Spleen (tissue), 11 donors: ENCODE results near the gene KCNG1. TPM values are rescaled to one million over a fixed set of nuclear protein-coding genes. Genes with fewer than 3 reads are reported as not detected.

ENCODE experiments used
- DNase-seq: peaks from one replicate; pipeline ENCODE4 v3.0.0-alpha.2; 2020
- H3K27ac ChIP-seq, 8 donors: fragments of 200-600 bp; sonication (generic) in 7 of 8; 1 replicate in 4 of 8; 2 replicates in 4 of 8; pipeline versions ENCODE4 v1.5.0 to v1.8.0; 2016 to 2021; ENCODE audit warnings: inconsistent platforms in 4 of 8, mild to moderate bottlenecking in 4 of 8, moderate library complexity in 1 of 8
- H3K27me3 ChIP-seq, 7 donors: fragments of 200-600 bp; sonication (generic) in 6 of 7; replicated peaks in 1 of 7; 1 replicate in 4 of 7; 2 replicates in 3 of 7; pipeline versions ENCODE4 v1.5.0 to v1.8.0; 2016 to 2021; ENCODE audit warnings: inconsistent platforms in 3 of 7, mild to moderate bottlenecking in 1 of 7
- H3K36me3 ChIP-seq, 6 donors: fragments of 200-600 bp; sonication (generic) in 5 of 6; 1 replicate in 4 of 6; 2 replicates in 2 of 6; pipeline versions ENCODE4 v1.5.0 to v1.8.0; 2016 to 2021; ENCODE audit warnings: inconsistent platforms in 2 of 6
- H3K4me1 ChIP-seq, 6 donors: fragments of 200-600 bp; sonication (generic) in 5 of 6; 1 replicate in 3 of 6; 2 replicates in 3 of 6; pipeline versions ENCODE4 v1.5.0 to v1.8.0; 2016 to 2021; ENCODE audit warnings: inconsistent platforms in 3 of 6
- H3K4me3 ChIP-seq, 8 donors: fragments of 200-600 bp; sonication (generic) in 7 of 8; 1 replicate in 4 of 8; 2 replicates in 4 of 8; pipeline versions ENCODE4 v1.5.0 to v1.8.0; 2016 to 2021; ENCODE audit warnings: inconsistent platforms in 4 of 8, mild to moderate bottlenecking in 4 of 8, moderate library complexity in 2 of 8
- H3K9me3 ChIP-seq, 8 donors: fragments of 200-600 bp; sonication (generic) in 7 of 8; 1 replicate in 4 of 8; 2 replicates in 4 of 8; pipeline versions ENCODE4 v1.5.0 to v1.8.0; 2016 to 2021; ENCODE audit warnings: inconsistent platforms in 4 of 8
- POLR2A ChIP-seq, 3 donors: fragments of 450-650 bp; IDR thresholded peaks; one replicate each; pipeline ENCODE4 v1.5.1; 2017; ENCODE audit warnings: antibody characterized with exemption in 3 of 3, mild to moderate bottlenecking in 1 of 3
- POLR2AphosphoS5 ChIP-seq, 3 donors: sonication (generic); formaldehyde crosslinking; IDR thresholded peaks; one replicate each; pipeline ENCODE4 v1.5.1; 2017; ENCODE audit warnings: antibody characterized with exemption in 3 of 3
- WGBS, 5 donors: extraction: QIAGEN DNeasy Blood & Tissue Kit in 3 of 5; methylation state at CpG; one replicate each; pipeline versions ENCODE4 v1.1.5 to v1.1.7; 2013 to 2018; 5-methylcytosine and 5-hydroxymethylcytosine counted together
- intact Hi-C: fragments of 100-400 bp; cut with DNase I; formaldehyde crosslinking; loops from one replicate; pipeline ENCODE4 v1.15.0; 2023; ENCODE audit warnings: low total_unique reads
- polyA plus RNA-seq, 3 donors: library from polyadenylated mRNA; stranded (reverse); fragments of 200-250 nt; gene quantifications; one replicate each; pipeline ENCODE4 v1.2.1, GENCODE V29; 2013
- total RNA-seq, 7 donors: library from RNA; depleted of rRNA in 3 of 7; stranded (reverse); fragments of >200 nt in 3 of 7; fragmentation: NEBNext Ultra II Directional in 4 of 7; extraction: Animal tissue kit (Norgen Biotek cat#: 25700) in 4 of 7; gene quantifications; one replicate each; pipeline versions ENCODE4 v1.1.0 to v1.2.1, GENCODE V29; 2016 to 2021
- TF ChIP-seq, protein P1 (sequence below), 11 experiments: fragments of 200-600 bp in 7 of 11; fragments of 450-650 bp in 4 of 11; sonication (generic) in 4 of 11; IDR thresholded peaks in 8 of 11; conservative IDR thresholded peaks in 3 of 11; 1 replicate in 7 of 11; 2 replicates in 4 of 11; pipeline versions ENCODE4 v1.4.0 to v1.8.0; 2016 to 2021; ENCODE audit warnings: antibody characterized with exemption in 11 of 11, inconsistent platforms in 4 of 11, mild to moderate bottlenecking in 1 of 11
- donor health status: healthy with polysubstance abuse.
- donor health status: DM: no; HTN: no; CAD: no; lungs with moderate emphysema.
- donor health status: DM: no; HTN: no; CAD: no.
- donor health status: Bipolar disorder and iron deficiency.
- donor health status: healthy.
- donor health status: DM: no; HTN: no; CAD: no.
- donor health status: DM: yes; HTN: yes; CAD: no.

The KCNG1 gene
- total and polyA plus RNA-seq, 10 donors = 0.35 to 5.0 (median 3.2) TPM

DNA sequence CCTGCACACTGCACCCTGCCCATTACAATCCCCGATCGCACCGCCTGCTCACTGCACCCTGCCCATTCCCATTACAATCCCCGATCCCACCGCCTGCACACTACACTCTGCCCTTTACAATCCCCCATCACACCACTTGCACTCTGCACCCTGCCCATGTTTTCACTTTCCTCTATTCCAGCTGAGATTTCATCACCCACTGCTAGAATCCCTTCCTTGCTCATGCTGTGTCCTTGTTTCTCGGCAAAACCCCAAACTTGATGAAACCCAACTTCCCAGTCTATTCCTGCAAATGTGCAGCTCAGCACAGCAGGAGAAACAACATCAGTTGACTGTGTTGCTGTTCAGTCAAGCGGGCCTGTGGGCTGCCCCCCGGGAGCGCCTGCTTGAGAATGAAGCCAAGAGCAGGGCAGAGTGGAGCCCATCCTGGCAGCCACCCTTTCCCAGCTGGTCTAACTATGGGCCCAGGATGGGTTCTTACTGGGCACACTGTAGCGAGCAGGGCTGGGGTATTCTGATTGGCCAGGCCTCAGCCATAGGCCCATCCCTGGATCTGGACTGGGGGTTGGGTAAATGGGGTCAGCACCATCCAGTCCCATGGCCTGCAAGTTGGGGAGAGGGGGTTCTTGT lies 47.1 kb downstream of the KCNG1 start:
- Histone ChIP-seq H3K36me3 (no peaks in the 10 kb centered on the region), H3K4me3 (no peak overlapping the region), H3K27me3 (peaks cover 0 to 4% (median 0%) of the 10 kb centered on the region in 7 donors), H3K4me1 (peaks cover 0 to 11% (median 0%) of the 10 kb centered on the region in 6 donors), H3K27ac (no peak overlapping the region), H3K9me3 (no peaks in the 10 kb centered on the region)
- intact Hi-C loops = no loop called here
- TF ChIP-seq, protein P1, sequence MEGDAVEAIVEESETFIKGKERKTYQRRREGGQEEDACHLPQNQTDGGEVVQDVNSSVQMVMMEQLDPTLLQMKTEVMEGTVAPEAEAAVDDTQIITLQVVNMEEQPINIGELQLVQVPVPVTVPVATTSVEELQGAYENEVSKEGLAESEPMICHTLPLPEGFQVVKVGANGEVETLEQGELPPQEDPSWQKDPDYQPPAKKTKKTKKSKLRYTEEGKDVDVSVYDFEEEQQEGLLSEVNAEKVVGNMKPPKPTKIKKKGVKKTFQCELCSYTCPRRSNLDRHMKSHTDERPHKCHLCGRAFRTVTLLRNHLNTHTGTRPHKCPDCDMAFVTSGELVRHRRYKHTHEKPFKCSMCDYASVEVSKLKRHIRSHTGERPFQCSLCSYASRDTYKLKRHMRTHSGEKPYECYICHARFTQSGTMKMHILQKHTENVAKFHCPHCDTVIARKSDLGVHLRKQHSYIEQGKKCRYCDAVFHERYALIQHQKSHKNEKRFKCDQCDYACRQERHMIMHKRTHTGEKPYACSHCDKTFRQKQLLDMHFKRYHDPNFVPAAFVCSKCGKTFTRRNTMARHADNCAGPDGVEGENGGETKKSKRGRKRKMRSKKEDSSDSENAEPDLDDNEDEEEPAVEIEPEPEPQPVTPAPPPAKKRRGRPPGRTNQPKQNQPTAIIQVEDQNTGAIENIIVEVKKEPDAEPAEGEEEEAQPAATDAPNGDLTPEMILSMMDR (IDR thresholded peaks at IDR 0.05 in 8 of 11, conservative IDR thresholded peaks at IDR 0.05 in 3 of 11) = no peak
- TF ChIP-seq POLR2A (IDR thresholded peaks at IDR 0.05) = no peak
- TF ChIP-seq POLR2AphosphoS5 (IDR thresholded peaks at IDR 0.05) = no peak
- 90 to 96% (median 92%) methylated on average over 10 of the region's 10 CpGs for WGBS, 5 donors
- no peak for DNase-seq

DNA sequence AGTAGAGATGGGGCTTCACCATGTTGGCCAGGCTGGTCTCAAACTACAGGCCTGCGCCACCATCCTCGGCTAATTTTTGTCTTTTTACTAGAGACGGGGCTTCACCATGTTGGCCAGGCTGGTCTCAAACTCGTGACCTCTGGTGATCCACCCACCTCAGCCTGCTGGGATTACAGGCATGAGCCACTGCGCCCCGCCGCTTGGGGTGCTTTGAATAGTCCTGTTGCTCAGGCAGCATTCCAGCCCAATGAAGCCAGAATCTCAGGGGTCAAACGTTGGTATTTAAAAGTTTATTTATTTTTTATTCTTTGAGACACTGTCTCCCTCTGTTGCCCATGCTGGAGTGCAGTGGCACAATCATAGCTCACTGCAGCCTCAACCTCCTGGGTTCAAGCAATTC lies 53.0 kb downstream of the KCNG1 start:
- no peak overlapping the region for H3K27ac ChIP-seq
- intact Hi-C loops = no loop called here
- H3K4me1 ChIP-seq = no peaks in the 10 kb centered on the region
- H3K4me3 ChIP-seq = no peak overlapping the region
- H3K36me3 ChIP-seq = no peaks in the 10 kb centered on the region
- TF ChIP-seq POLR2AphosphoS5 (IDR thresholded peaks at IDR 0.05) = no peak
- TF ChIP-seq POLR2A (IDR thresholded peaks at IDR 0.05) = no peak
- TF ChIP-seq, protein P1 (IDR thresholded peaks at IDR 0.05 in 8 of 11, conservative IDR thresholded peaks at IDR 0.05 in 3 of 11) = no peak
- H3K27me3 ChIP-seq = no peaks in the 10 kb centered on the region
- H3K9me3 ChIP-seq = no peaks in the 10 kb centered on the region
- WGBS, 5 donors = 81 to 87% (median 86%) methylated on average over 8 of the region's 8 CpGs
- no peak for DNase-seq

DNA sequence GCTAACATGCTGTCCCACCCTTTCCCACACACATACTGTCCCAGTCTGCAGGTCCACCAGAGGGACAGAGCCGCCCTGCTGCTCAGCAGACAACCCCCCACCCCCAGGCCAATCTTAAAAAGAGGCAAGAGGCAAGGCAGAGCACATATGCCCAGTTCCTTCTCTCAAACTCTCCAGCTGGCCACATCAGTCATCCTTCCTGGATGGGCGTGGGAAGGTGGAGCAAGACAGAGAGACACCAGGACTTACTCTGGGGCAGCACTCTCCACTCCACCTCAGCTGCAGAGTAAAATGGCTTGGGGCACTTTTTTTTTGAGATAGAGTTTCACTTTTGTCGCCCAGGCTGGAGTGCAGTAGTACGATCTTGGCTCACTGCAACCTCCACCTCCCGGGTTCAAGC lies 53.5 kb downstream of the KCNG1 start:
- Histone ChIP-seq H3K36me3 (no peaks in the 10 kb centered on the region), H3K4me1 (no peaks in the 10 kb centered on the region), H3K27ac (no peak overlapping the region), H3K9me3 (no peaks in the 10 kb centered on the region), H3K27me3 (no peaks in the 10 kb centered on the region), H3K4me3 (no peak overlapping the region)
- intact Hi-C loops = no loop called here
- WGBS, 5 donors = 86 to 94% (median 91%) methylated on average over 5 of the region's 5 CpGs
- TF ChIP-seq POLR2AphosphoS5 (IDR thresholded peaks at IDR 0.05) = no peak
- no peak for TF ChIP-seq POLR2A (IDR thresholded peaks at IDR 0.05)
- TF ChIP-seq, protein P1 (IDR thresholded peaks at IDR 0.05 in 8 of 11, conservative IDR thresholded peaks at IDR 0.05 in 3 of 11) = no peak
- DNase-seq = no peak

DNA sequence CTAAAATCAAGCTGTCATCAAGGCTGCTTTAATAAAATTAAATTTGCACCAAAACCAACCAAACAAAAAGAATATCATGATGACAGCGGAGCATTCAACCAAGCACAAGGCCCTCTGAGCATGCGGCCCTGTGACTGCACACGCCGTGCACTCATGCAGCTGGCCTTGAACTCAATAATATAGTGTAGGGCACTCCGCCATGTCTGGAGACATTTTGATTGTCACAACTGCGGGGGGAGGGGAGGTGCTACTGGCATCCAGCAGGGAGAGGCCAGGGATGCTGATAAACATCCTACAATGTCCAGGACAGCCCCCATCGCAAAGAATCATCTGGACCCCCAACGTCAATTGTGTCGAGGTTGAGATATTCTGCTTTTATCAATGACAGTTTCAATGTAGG lies 54.6 kb downstream of the KCNG1 start:
- no peaks in the 10 kb centered on the region for H3K36me3 ChIP-seq
- 84 to 87% (median 85%) methylated on average over 9 of the region's 9 CpGs for whole genome bisulfite sequencing, 5 donors
- no peaks in the 10 kb centered on the region for H3K9me3 ChIP-seq
- intact Hi-C loops = no loop called here
- TF ChIP-seq POLR2A (IDR thresholded peaks at IDR 0.05) (no peak), POLR2AphosphoS5 (IDR thresholded peaks at IDR 0.05) (no peak)
- TF ChIP-seq, protein P1 (IDR thresholded peaks at IDR 0.05 in 8 of 11, conservative IDR thresholded peaks at IDR 0.05 in 3 of 11) = no peak
- H3K4me1 ChIP-seq = no peaks in the 10 kb centered on the region
- H3K27ac ChIP-seq = no peak overlapping the region
- no peak for DNase-seq
- no peaks in the 10 kb centered on the region for H3K27me3 ChIP-seq
- H3K4me3 ChIP-seq = no peak overlapping the region
